Thyroid gland (tissue), 4 donors: ENCODE results near the gene PLCL2. TPM values are rescaled to one million over a fixed set of nuclear protein-coding genes. Genes with fewer than 3 reads are reported as not detected.

Source experiments
- DNase-seq, 2 donors: peaks; one replicate each; pipeline ENCODE4 v3.0.0-alpha.2; 2019
- H3K27ac ChIP-seq, 3 donors: fragments of 200-600 bp; sonication (generic); 1 replicate in 2 of 3; 2 replicates in 1 of 3; pipeline ENCODE4 v1.5.1; 2016 to 2019; ENCODE audit warnings: mild to moderate bottlenecking in 1 of 3, moderate library complexity in 1 of 3
- H3K27me3 ChIP-seq: fragments of 200-600 bp; sonication (generic); one replicate; pipeline ENCODE4 v1.5.1; 2019
- H3K36me3 ChIP-seq, 2 donors: fragments of 200-600 bp; sonication (generic); one replicate each; pipeline ENCODE4 v1.5.1; 2016 to 2019
- H3K4me1 ChIP-seq, 2 donors: fragments of 200-600 bp; sonication (generic); one replicate each; pipeline ENCODE4 v1.5.1; 2017 to 2019
- H3K4me3 ChIP-seq, 3 donors: fragments of 200-600 bp; sonication (generic); replicated peaks in 1 of 3; 1 replicate in 2 of 3; 2 replicates in 1 of 3; pipeline ENCODE4 v1.5.1; 2016; ENCODE audit warnings: mild to moderate bottlenecking in 1 of 3
- H3K9me3 ChIP-seq: fragments of 200-600 bp; sonication (generic); one replicate; pipeline ENCODE4 v1.5.1; 2017
- POLR2A ChIP-seq, 2 donors: fragments of 450-650 bp; IDR thresholded peaks; one replicate each; pipeline ENCODE4 v1.6.1; 2017; ENCODE audit warnings: antibody characterized with exemption in 2 of 2, mild to moderate bottlenecking in 2 of 2, moderate library complexity in 1 of 2
- whole genome bisulfite sequencing, 2 donors: methylation state at CpG; one replicate each; pipeline ENCODE4 v1.1.5; 2017; 5-methylcytosine and 5-hydroxymethylcytosine counted together
- intact Hi-C: fragments of 100-400 bp; cut with DNase I; formaldehyde crosslinking; loops from one replicate; pipeline ENCODE4 v1.15.1; 2023
- total RNA-seq, 4 donors: library from RNA; depleted of rRNA; stranded (reverse); fragments of >200 nt; gene quantifications; one replicate each; pipeline ENCODE4 v1.2.3, GENCODE V29; 2016
- TF ChIP-seq, protein P1 (sequence below), 6 experiments: fragments of 200-600 bp in 3 of 6; fragments of 450-650 bp in 3 of 6; sonication (generic) in 3 of 6; IDR thresholded peaks; one replicate each; pipeline ENCODE4 v1.5.1; 2016 to 2019; ENCODE audit warnings: antibody characterized with exemption in 6 of 6, mild to moderate bottlenecking in 2 of 6, inconsistent platforms in 1 of 6, moderate library complexity in 1 of 6

Gene PLCL2
- total RNA-seq, 4 donors from 2014 or later = 6.3 to 15.3 (median 9.3) TPM

DNA sequence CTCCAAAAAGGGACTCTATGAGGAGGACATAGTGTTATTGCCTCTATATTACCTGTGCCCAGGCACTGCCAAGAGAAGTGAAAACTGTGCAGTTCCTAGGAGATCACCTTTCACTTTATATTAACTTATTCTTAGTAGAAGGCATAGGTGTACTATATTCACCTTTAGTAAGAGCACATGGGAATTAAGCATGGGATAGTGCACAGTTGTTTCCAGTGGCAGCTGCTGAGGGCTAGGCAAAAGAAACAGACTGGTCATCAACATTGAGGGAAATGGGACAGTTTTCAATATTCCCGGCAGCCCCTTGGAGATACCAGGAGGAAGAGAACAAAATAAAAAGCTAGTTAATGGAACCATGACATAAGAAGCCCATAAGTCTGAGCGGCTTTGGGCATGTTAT, 100.9 kb downstream of the PLCL2 start:
- Histone ChIP-seq H3K4me3 (no peak overlapping the region), H3K4me1 (no peaks in the 10 kb centered on the region), H3K36me3 (no peaks in the 10 kb centered on the region), H3K9me3 (no peaks in the 10 kb centered on the region), H3K27me3 (no peaks in the 10 kb centered on the region), H3K27ac (no peak overlapping the region)
- TF ChIP-seq, protein P1, sequence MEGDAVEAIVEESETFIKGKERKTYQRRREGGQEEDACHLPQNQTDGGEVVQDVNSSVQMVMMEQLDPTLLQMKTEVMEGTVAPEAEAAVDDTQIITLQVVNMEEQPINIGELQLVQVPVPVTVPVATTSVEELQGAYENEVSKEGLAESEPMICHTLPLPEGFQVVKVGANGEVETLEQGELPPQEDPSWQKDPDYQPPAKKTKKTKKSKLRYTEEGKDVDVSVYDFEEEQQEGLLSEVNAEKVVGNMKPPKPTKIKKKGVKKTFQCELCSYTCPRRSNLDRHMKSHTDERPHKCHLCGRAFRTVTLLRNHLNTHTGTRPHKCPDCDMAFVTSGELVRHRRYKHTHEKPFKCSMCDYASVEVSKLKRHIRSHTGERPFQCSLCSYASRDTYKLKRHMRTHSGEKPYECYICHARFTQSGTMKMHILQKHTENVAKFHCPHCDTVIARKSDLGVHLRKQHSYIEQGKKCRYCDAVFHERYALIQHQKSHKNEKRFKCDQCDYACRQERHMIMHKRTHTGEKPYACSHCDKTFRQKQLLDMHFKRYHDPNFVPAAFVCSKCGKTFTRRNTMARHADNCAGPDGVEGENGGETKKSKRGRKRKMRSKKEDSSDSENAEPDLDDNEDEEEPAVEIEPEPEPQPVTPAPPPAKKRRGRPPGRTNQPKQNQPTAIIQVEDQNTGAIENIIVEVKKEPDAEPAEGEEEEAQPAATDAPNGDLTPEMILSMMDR (IDR thresholded peaks at IDR 0.05) = no peak
- TF ChIP-seq POLR2A (IDR thresholded peaks at IDR 0.05) = no peak
- no peak for DNase-seq
- intact Hi-C loops = no loop called here
- WGBS, 2 donors = 98 to 99% methylated on average over 2 of the region's 2 CpGs

GRCh38 chr3:16987141-16987540, 102.4 kb downstream of the PLCL2 start:
- WGBS, 2 donors = 92 to 94% methylated on average over 4 of the region's 4 CpGs

DNA sequence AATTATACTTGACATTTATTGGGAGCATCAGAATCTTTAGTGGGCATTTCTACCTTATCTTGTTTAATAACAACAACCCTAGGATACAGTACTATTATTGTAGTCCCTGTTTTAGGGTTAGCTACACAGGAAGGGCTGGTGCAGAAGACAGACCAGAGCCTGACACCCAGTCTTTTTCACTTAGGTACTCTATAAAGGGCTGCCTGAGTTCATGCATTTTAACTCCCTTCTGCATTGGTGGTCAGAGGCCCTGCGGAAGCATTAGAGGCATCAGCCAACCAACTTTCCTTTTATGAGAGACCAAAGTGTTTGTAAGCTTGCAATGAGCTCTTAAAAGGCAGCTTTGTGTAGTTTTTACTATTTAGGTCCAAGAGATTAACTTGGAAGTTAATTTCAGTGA, 105.4 kb downstream of the PLCL2 start:
- no peak for TF ChIP-seq POLR2A (IDR thresholded peaks at IDR 0.05)
- TF ChIP-seq, protein P1 (IDR thresholded peaks at IDR 0.05) = no peak
- DNase-seq = no peak

More at GRCh38 chr3:16987141-16987540, 102.4 kb downstream of the PLCL2 start:
- Histone ChIP-seq H3K9me3 (no peaks in the 10 kb centered on the region), H3K36me3 (no peaks in the 10 kb centered on the region), H3K27ac (no peak overlapping the region), H3K4me1 (no peaks in the 10 kb centered on the region), H3K4me3 (no peak overlapping the region), H3K27me3 (no peaks in the 10 kb centered on the region)
- intact Hi-C loops = no loop called here
- TF ChIP-seq POLR2A (IDR thresholded peaks at IDR 0.05) = no peak
- TF ChIP-seq, protein P1 (IDR thresholded peaks at IDR 0.05) = no peak
- no peak for DNase-seq

DNA sequence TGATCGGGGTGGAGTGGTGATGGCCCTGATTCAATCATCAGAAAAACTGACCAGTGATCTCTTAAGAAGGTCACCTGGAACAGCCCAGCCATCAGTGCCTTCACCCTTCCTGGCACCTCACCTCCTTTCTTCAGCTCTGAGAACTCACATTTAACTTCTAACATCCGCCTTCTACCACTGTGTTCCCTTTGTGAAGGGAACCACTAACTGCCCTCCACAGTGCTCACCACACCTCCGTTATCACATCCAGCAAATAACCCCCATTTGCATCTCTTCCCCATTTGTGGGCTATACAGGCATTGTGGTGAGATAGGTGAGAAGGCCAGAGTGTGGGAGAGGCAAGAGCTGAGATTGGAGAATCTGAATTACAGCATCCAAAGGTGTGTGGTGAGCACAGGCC, 107.4 kb downstream of the PLCL2 start:
- no peaks in the 10 kb centered on the region for H3K27me3 ChIP-seq
- H3K9me3 ChIP-seq = no peaks in the 10 kb centered on the region
- no peak overlapping the region for H3K27ac ChIP-seq
- intact Hi-C loops = no loop called here
- WGBS, 2 donors = 93% methylated on average over 3 of the region's 3 CpGs
- no peaks in the 10 kb centered on the region for H3K4me1 ChIP-seq
- H3K4me3 ChIP-seq = no peak overlapping the region
- no peak for TF ChIP-seq POLR2A (IDR thresholded peaks at IDR 0.05)
- TF ChIP-seq, protein P1 (IDR thresholded peaks at IDR 0.05) = no peak
- no peak for DNase-seq
- no peaks in the 10 kb centered on the region for H3K36me3 ChIP-seq

More for the DNA sequence above, 105.4 kb downstream of the PLCL2 start:
- H3K4me1 ChIP-seq = no peaks in the 10 kb centered on the region
- no peak overlapping the region for H3K4me3 ChIP-seq
- no peaks in the 10 kb centered on the region for H3K9me3 ChIP-seq
- intact Hi-C loops = no loop called here
- no peaks in the 10 kb centered on the region for H3K36me3 ChIP-seq
- WGBS, 2 donors = 92 to 100% methylated on average over 1 of the region's 1 CpG
- no peak overlapping the region for H3K27ac ChIP-seq
- no peaks in the 10 kb centered on the region for H3K27me3 ChIP-seq

GRCh38 chr3:16993227-16993626, 108.5 kb downstream of the PLCL2 start:
- no peak for DNase-seq
- no peak for TF ChIP-seq POLR2A (IDR thresholded peaks at IDR 0.05)
- TF ChIP-seq, protein P1 (IDR thresholded peaks at IDR 0.05) = no peak
- H3K36me3 ChIP-seq = no peaks in the 10 kb centered on the region
- no peak overlapping the region for H3K4me3 ChIP-seq
- no peaks in the 10 kb centered on the region for H3K27me3 ChIP-seq
- no peak overlapping the region for H3K27ac ChIP-seq
- WGBS, 2 donors = 95 to 100% methylated on average over 1 of the region's 1 CpG
- no peaks in the 10 kb centered on the region for H3K4me1 ChIP-seq
- intact Hi-C loops = no loop called here
- H3K9me3 ChIP-seq = no peaks in the 10 kb centered on the region
